ENCODE results near the gene UCP2.

DNA sequence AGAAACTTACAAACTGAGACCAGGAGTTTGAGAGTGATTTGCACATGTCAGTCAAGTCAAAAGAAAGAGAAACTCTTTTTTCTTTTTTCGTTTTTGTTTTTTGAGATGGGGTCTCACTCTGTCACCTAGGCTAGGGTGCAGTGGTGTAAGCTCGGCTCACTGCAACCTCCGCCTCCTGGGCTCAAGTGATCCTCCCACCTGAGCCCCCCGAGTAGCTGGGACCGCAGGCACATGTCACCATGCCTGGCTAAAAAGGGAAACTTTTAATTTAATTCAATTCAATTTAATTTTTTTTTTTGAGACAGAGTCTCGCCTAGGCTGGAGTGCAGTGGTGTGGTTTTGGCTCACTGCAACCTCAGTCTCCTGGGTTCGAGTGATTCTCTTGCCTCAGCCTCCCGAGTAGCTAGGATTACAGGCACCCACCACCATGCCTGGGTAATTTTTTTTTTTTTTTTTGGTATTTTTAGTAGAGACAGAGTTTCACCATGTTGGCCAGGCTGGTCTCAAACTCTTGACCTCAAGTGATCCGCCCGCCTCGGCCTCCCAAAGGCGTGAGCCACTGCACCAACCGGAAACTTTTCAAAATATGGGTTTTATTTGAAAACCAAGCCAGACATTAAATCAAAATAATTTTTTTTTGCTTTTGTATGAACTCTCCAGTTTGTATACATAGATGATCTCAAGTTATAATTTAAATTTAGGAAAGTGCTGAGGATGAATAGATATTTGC is 16.4 kb upstream of the UCP2 start:
- TF ChIP-seq, protein P1, sequence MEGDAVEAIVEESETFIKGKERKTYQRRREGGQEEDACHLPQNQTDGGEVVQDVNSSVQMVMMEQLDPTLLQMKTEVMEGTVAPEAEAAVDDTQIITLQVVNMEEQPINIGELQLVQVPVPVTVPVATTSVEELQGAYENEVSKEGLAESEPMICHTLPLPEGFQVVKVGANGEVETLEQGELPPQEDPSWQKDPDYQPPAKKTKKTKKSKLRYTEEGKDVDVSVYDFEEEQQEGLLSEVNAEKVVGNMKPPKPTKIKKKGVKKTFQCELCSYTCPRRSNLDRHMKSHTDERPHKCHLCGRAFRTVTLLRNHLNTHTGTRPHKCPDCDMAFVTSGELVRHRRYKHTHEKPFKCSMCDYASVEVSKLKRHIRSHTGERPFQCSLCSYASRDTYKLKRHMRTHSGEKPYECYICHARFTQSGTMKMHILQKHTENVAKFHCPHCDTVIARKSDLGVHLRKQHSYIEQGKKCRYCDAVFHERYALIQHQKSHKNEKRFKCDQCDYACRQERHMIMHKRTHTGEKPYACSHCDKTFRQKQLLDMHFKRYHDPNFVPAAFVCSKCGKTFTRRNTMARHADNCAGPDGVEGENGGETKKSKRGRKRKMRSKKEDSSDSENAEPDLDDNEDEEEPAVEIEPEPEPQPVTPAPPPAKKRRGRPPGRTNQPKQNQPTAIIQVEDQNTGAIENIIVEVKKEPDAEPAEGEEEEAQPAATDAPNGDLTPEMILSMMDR (IDR thresholded peaks at IDR 0.05; ENCODE audit: low read depth, low read length): no peak
- TF ChIP-seq MYC (IDR thresholded peaks at IDR 0.05; ENCODE audit: low read depth, low read length): no peak
- TF ChIP-seq, protein P2, sequence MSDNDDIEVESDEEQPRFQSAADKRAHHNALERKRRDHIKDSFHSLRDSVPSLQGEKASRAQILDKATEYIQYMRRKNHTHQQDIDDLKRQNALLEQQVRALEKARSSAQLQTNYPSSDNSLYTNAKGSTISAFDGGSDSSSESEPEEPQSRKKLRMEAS (IDR thresholded peaks at IDR 0.05; ENCODE audit: low read depth, low read length): no peak

Measured in NB4 (cell line).